Mucosa of descending colon (tissue), 3 donors: ENCODE data around the gene DTNA. TPM values are rescaled to one million over a fixed set of nuclear protein-coding genes. Genes with fewer than 3 reads are reported as not detected.
"Not testable (repeated sequence)": the region's sequence is repeated elsewhere in the genome, so short reads cannot be mapped to it uniquely, and the experiment has no call there.

Source experiments
- ATAC-seq: fragments of 200-7000 bp; cut with Tn5 transposase; one replicate; pipeline ENCODE4 v1.9.1; 2020; ENCODE audit warnings: mild to moderate bottlenecking, moderate library complexity
- DNase-seq, 3 donors: peaks; one replicate each; pipeline ENCODE4 v3.0.0-alpha.2; 2020
- H3K36me3 ChIP-seq: fragments of 200-600 bp; one replicate; pipeline ENCODE4 v1.8.0; 2021; ENCODE audit warnings: low read depth, mild to moderate bottlenecking
- H3K4me1 ChIP-seq: fragments of 200-600 bp; one replicate; pipeline ENCODE4 v1.8.0; 2021; ENCODE audit warnings: low read depth, mild to moderate bottlenecking
- H3K4me3 ChIP-seq: fragments of 200-600 bp; one replicate; pipeline ENCODE4 v1.8.0; 2021; ENCODE audit warnings: mild to moderate bottlenecking
- H3K9me3 ChIP-seq: fragments of 200-600 bp; one replicate; pipeline ENCODE4 v1.8.0; 2021; ENCODE audit warnings: mild to moderate bottlenecking
- intact Hi-C, 2 donors: fragments of 100-400 bp; cut with DNase I in 1 of 2; cut with micrococcal nuclease in 1 of 2; formaldehyde crosslinking; loops; one replicate each; pipeline versions ENCODE4 v1.11.0 to v1.11.1; 2022; cut with DNase I, micrococcal nuclease
- total RNA-seq, 3 donors: library from RNA; stranded (reverse); fragmentation: NEBNext Ultra II Directional in 2 of 3; extraction: Animal tissue kit (Norgen Biotek cat#: 25700) in 2 of 3; gene quantifications; one replicate each; pipeline versions ENCODE4 v1.2.1 to v1.2.4, GENCODE V29; 2021 to 2023
- TF ChIP-seq, protein P1 (sequence below): fragments of 200-600 bp; IDR thresholded peaks from one replicate; pipeline ENCODE4 v1.8.0; 2022; ENCODE audit warnings: antibody characterized with exemption, mild to moderate bottlenecking
- donor health status: DM: no; HTN: no; CAD: no; lungs with moderate emphysema.
- donor health status: DM: no; HTN: no; CAD: no.
- donor health status: DM: no; HTN: yes; CAD: no.

Gene DTNA
- total RNA-seq, 3 donors from 2014 or later: 2.8 to 23.5 (median 7.4) TPM

GRCh38 chr18:34890486-34891085 is 180.5 kb downstream of the DTNA start:
- H3K4me1 ChIP-seq: no peaks in the 10 kb centered on the region
- ATAC-seq (no peak), DNase-seq (no peak)
- no peaks in the 10 kb centered on the region for H3K36me3 ChIP-seq
- no peak overlapping the region for H3K4me3 ChIP-seq
- intact Hi-C loops: no loop called here
- H3K9me3 ChIP-seq: no peaks in the 10 kb centered on the region
- TF ChIP-seq, protein P1, sequence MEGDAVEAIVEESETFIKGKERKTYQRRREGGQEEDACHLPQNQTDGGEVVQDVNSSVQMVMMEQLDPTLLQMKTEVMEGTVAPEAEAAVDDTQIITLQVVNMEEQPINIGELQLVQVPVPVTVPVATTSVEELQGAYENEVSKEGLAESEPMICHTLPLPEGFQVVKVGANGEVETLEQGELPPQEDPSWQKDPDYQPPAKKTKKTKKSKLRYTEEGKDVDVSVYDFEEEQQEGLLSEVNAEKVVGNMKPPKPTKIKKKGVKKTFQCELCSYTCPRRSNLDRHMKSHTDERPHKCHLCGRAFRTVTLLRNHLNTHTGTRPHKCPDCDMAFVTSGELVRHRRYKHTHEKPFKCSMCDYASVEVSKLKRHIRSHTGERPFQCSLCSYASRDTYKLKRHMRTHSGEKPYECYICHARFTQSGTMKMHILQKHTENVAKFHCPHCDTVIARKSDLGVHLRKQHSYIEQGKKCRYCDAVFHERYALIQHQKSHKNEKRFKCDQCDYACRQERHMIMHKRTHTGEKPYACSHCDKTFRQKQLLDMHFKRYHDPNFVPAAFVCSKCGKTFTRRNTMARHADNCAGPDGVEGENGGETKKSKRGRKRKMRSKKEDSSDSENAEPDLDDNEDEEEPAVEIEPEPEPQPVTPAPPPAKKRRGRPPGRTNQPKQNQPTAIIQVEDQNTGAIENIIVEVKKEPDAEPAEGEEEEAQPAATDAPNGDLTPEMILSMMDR: no peak

GRCh38 chr18:34892379-34892778 is 182.3 kb downstream of the DTNA start:
- Histone ChIP-seq H3K36me3 (no peaks in the 10 kb centered on the region), H3K4me1 (no peaks in the 10 kb centered on the region)
- intact Hi-C loops: no loop called here

DNA sequence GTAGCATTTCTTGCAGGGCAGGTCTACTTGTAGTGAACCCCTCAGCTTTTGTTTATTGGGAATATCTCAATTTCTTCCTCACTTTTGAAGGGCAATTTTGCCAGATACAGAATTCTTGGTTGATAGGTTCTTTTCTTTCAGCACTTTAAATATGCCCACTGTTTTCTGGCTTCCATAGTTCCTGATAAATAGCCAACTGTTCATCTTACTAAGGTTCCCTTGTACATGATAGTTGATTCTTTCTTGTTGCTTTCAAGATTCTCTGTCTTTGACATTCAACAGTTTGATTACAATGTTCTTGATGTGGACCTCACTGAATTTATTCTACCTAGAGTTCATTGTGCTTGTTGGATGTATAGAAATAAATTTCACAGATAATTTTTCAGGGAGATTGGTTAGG is 183.1 kb downstream of the DTNA start:
- H3K36me3 ChIP-seq: no peaks in the 10 kb centered on the region
- TF ChIP-seq, protein P1: no peak
- H3K9me3 ChIP-seq: no peaks in the 10 kb centered on the region
- DNase-seq (no peak), ATAC-seq (no peak)
- no peaks in the 10 kb centered on the region for H3K4me1 ChIP-seq
- intact Hi-C loops: no loop called here
- H3K4me3 ChIP-seq: no peak overlapping the region

More at GRCh38 chr18:34892379-34892778, 182.3 kb downstream of the DTNA start:
- no peak overlapping the region for H3K4me3 ChIP-seq
- DNase-seq (no peak), ATAC-seq (no peak)
- TF ChIP-seq, protein P1: no peak
- H3K9me3 ChIP-seq: no peaks in the 10 kb centered on the region

DNA sequence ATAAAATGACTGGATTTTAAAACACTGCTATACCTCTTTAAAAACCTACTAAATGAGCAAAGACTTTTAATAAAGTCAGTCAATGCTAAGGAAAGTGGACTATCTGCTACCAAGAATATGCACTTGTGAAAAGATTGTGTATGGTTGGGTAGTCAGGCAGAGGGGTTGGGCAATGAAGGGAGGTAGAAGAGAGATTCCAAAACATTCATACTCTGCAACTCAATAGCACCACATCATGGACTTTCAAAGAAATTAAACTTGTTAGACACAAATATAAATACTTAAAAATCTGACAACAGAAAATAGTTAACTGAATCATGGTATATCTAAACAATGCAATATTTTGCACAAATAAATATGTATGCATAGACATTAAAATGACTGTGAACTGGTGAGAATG is 191.2 kb downstream of the DTNA start:
- intact Hi-C loops: no loop called here
- Histone ChIP-seq H3K9me3 (no peaks in the 10 kb centered on the region), H3K36me3 (no peaks in the 10 kb centered on the region), H3K4me1 (no peaks in the 10 kb centered on the region), H3K4me3 (no peak overlapping the region)
- ATAC-seq (no peak), DNase-seq (no peak)
- TF ChIP-seq, protein P1: no peak

GRCh38 chr18:34904994-34905393 is 194.9 kb downstream of the DTNA start:
- no peak for DNase-seq
- H3K4me3 ChIP-seq: no peak overlapping the region
- no peaks in the 10 kb centered on the region for H3K4me1 ChIP-seq
- no peak for ATAC-seq
- H3K36me3 ChIP-seq: no peaks in the 10 kb centered on the region
- intact Hi-C loops: no loop called here
- TF ChIP-seq, protein P1: no peak
- H3K9me3 ChIP-seq: no peaks in the 10 kb centered on the region

DNA sequence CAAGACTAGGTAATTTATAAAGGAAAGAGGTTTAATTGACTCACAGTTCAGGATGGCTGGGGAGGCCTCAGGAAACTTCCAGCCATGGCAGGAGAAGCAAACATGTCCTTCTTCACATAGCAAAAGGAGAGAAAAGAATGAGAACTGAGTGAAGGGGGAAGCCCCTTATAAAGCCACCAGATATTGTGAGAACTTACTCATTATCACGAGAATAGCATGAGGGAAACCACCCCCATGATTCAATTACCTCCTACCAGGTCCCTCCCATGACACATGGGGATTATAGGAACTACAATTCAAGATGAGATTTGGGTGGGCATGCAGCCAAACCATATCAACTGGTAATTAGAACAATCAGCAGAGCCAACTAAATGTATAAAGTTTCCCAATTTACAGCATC is 196.9 kb downstream of the DTNA start:
- H3K4me1 ChIP-seq, ATAC-seq, H3K9me3 ChIP-seq, DNase-seq, H3K4me3 ChIP-seq, intact Hi-C loops, H3K36me3 ChIP-seq: not testable (repeated sequence)
